ENCODE data around the gene TMEM116.

Gene TMEM116

DNA sequence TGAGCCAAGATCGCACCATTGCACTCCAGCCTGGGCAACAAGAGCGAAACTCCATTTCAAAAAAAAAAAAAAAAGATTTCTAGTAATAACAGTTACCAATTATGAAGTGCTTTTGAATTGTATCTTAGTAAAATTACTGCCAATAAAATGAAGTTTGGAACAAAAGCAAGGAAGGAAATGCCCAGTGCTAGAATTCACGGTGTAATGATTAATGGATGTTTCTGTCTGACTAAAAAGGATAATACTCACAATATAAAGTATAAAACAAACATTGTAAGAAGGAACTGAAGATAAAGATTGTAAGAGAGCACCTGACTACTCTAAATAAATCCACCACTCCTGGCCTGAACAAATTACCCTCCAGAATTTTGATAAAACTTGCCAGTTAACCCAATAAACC lies 4.0 kb downstream of the TMEM116 start:
- Histone ChIP-seq H3K4me2 (ENCODE audit: low read length) (no peak overlapping the region), H3K27ac (ENCODE audit: low read depth, low read length, poor library complexity, severe bottlenecking) (peak overlapping the region; percentile 32)
- TF ChIP-seq CTCF (IDR thresholded peaks at IDR 0.05; ENCODE audit: low read length) = no peak

GRCh38 chr12:112007945-112008344 lies 5.0 kb downstream of the TMEM116 start:
- H2AFZ ChIP-seq (ENCODE audit: low read length) = no peak overlapping the region
- H3K36me3 ChIP-seq (ENCODE audit: insufficient read depth, low read length) = peaks cover 33% of the 10 kb centered on the region
- TF ChIP-seq CTCF (IDR thresholded peaks at IDR 0.05; ENCODE audit: low read length) = no peak
- no peak for TF ChIP-seq EZH2 (IDR thresholded peaks at IDR 0.05; ENCODE audit: borderline replicate concordance, low read length)
- peak overlapping the region; percentile 53 for H3K27ac ChIP-seq (ENCODE audit: low read depth, low read length, poor library complexity, severe bottlenecking)
- peak overlapping the region; percentile 40; the same call in 1 of the 2 replicates for H3K9ac ChIP-seq (ENCODE audit: low read length)
- H3K27me3 ChIP-seq (ENCODE audit: insufficient read depth, low read length) = no peaks in the 10 kb centered on the region
- no peaks in the 10 kb centered on the region for H3K9me3 ChIP-seq (ENCODE audit: low read length)
- H3K9me2 ChIP-seq (ENCODE audit: low read depth, low read length) = no peaks in the 10 kb centered on the region
- peaks cover 45% of the 10 kb centered on the region for H3K4me1 ChIP-seq (ENCODE audit: insufficient read depth, low read length, severe bottlenecking)
- no peak overlapping the region for H3K4me3 ChIP-seq (ENCODE audit: low read depth, low read length, poor library complexity, severe bottlenecking)
- no peaks in the 10 kb centered on the region for H4K20me1 ChIP-seq (ENCODE audit: insufficient read depth, low read length)
- peaks cover 15% of the 10 kb centered on the region for H3K79me2 ChIP-seq (ENCODE audit: insufficient read depth, low read length)
- peaks cover 6% of the 10 kb centered on the region; the same call in 1 of the 2 replicates for H3F3A ChIP-seq (ENCODE audit: insufficient read depth, low read length)
- peak overlapping the region; percentile 38 for H3K4me2 ChIP-seq (ENCODE audit: low read length)

More for the DNA sequence above, 4.0 kb downstream of the TMEM116 start:
- Histone ChIP-seq H3K9me2 (ENCODE audit: low read depth, low read length) (no peaks in the 10 kb centered on the region), H3K4me1 (ENCODE audit: insufficient read depth, low read length, severe bottlenecking) (peaks cover 45% of the 10 kb centered on the region), H3K36me3 (ENCODE audit: insufficient read depth, low read length) (peaks cover 28% of the 10 kb centered on the region), H3K9me3 (ENCODE audit: low read length) (no peaks in the 10 kb centered on the region), H3K79me2 (ENCODE audit: insufficient read depth, low read length) (peaks cover 15% of the 10 kb centered on the region), H3F3A (ENCODE audit: insufficient read depth, low read length) (peaks cover 6% of the 10 kb centered on the region; the same call in 1 of the 2 replicates), H2AFZ (ENCODE audit: low read length) (no peak overlapping the region), H3K9ac (ENCODE audit: low read length) (no peak overlapping the region), H3K4me3 (ENCODE audit: low read depth, low read length, poor library complexity, severe bottlenecking) (no peak overlapping the region), H4K20me1 (ENCODE audit: insufficient read depth, low read length) (no peaks in the 10 kb centered on the region), H3K27me3 (ENCODE audit: insufficient read depth, low read length) (no peaks in the 10 kb centered on the region)

GRCh38 chr12:112005419-112006395 lies 7.3 kb downstream of the TMEM116 start:
- H3K9me3 ChIP-seq (ENCODE audit: low read length) = no peaks in the 10 kb centered on the region
- H3K9ac ChIP-seq (ENCODE audit: low read length) = no peak overlapping the region
- H4K20me1 ChIP-seq (ENCODE audit: insufficient read depth, low read length) = no peaks in the 10 kb centered on the region
- no peaks in the 10 kb centered on the region for H3K9me2 ChIP-seq (ENCODE audit: low read depth, low read length)
- H3F3A ChIP-seq (ENCODE audit: insufficient read depth, low read length) = peaks cover 6% of the 10 kb centered on the region; the same call in 1 of the 2 replicates
- peaks cover 26% of the 10 kb centered on the region for H3K36me3 ChIP-seq (ENCODE audit: insufficient read depth, low read length)
- H3K4me3 ChIP-seq (ENCODE audit: low read depth, low read length, poor library complexity, severe bottlenecking) = no peak overlapping the region
- TF ChIP-seq CTCF (IDR thresholded peaks at IDR 0.05; ENCODE audit: low read length) (no peak), EZH2 (IDR thresholded peaks at IDR 0.05; ENCODE audit: borderline replicate concordance, low read length) (no peak)
- H3K27me3 ChIP-seq (ENCODE audit: insufficient read depth, low read length) = no peaks in the 10 kb centered on the region
- H3K4me2 ChIP-seq (ENCODE audit: low read length) = no peak overlapping the region
- H3K27ac ChIP-seq (ENCODE audit: low read depth, low read length, poor library complexity, severe bottlenecking) = no peak overlapping the region
- H3K79me2 ChIP-seq (ENCODE audit: insufficient read depth, low read length) = no peaks in the 10 kb centered on the region; the same call in 1 of the 2 replicates
- H3K4me1 ChIP-seq (ENCODE audit: insufficient read depth, low read length, severe bottlenecking) = peaks cover 54% of the 10 kb centered on the region
- H2AFZ ChIP-seq (ENCODE audit: low read length) = no peak overlapping the region
